Measurements from ENCODE around the gene ANGPTL5. TPM values are rescaled to one million over a fixed set of nuclear protein-coding genes. Genes with fewer than 3 reads are reported as not detected.

ANGPTL5 gene
- total RNA-seq, 1 experiment from 2014 or later, result not detected

DNA sequence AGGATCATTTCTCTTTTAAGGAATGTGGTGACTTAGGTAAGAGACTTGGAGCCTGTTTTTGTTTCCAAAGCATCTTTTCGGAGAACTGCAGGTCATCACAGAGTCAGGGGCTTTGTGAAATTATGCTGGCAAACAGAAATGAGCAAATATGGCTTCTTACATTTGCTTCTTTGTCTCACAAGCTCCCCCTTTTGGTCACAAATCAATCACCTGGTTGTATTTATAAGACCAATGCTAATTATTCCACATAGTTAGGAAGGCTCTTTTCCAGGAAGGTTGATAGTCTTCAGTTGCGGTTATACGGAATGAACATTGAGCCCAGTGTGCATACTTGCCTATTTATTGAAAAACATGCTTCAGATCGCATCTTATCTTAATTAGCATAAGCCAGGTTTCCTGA, 36.1 kb downstream of the ANGPTL5 start:
- Histone ChIP-seq H3K36me3 (ENCODE audit: insufficient read depth, low read length, poor library complexity, severe bottlenecking) (no peaks in the 10 kb centered on the region), H3K4me3 (ENCODE audit: low read depth, low read length, poor library complexity, severe bottlenecking) (no peak overlapping the region), H3K9me3 (ENCODE audit: low read depth, low read length, poor library complexity, severe bottlenecking) (no peaks in the 10 kb centered on the region), H3K27ac (ENCODE audit: low read depth, low read length, poor library complexity, severe bottlenecking) (no peak overlapping the region), H3K27me3 (replicated peaks; ENCODE audit: insufficient read depth, low read depth, low read length, poor library complexity) (peaks cover 3% of the 10 kb centered on the region), H3K4me1 (ENCODE audit: insufficient read depth, low read length, poor library complexity, severe bottlenecking) (no peaks in the 10 kb centered on the region)
- ChIA-PET POLR2A (ENCODE audit: low non-redundant PET) (no interaction called here), CTCF (interaction anchor here (0.6 to 1.1 kb wide), 4 partner anchors 12 to 434 kb away, joined by 3 to 4 read pairs (median 4); no protein-coding TSS in a partner anchor)
- no TSS peak for BruUV-seq (replicated peaks)
- intact Hi-C loops (cut with micrococcal nuclease; ENCODE audit: unreplicated experiment), result no loop called here
- no peak for TF ChIP-seq EZH2 (IDR thresholded peaks at IDR 0.05; ENCODE audit: borderline replicate concordance, low read depth, low read length, poor library complexity, severe bottlenecking)
- TF ChIP-seq, protein P1, sequence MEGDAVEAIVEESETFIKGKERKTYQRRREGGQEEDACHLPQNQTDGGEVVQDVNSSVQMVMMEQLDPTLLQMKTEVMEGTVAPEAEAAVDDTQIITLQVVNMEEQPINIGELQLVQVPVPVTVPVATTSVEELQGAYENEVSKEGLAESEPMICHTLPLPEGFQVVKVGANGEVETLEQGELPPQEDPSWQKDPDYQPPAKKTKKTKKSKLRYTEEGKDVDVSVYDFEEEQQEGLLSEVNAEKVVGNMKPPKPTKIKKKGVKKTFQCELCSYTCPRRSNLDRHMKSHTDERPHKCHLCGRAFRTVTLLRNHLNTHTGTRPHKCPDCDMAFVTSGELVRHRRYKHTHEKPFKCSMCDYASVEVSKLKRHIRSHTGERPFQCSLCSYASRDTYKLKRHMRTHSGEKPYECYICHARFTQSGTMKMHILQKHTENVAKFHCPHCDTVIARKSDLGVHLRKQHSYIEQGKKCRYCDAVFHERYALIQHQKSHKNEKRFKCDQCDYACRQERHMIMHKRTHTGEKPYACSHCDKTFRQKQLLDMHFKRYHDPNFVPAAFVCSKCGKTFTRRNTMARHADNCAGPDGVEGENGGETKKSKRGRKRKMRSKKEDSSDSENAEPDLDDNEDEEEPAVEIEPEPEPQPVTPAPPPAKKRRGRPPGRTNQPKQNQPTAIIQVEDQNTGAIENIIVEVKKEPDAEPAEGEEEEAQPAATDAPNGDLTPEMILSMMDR (conservative IDR thresholded peaks at IDR 0.05; ENCODE audit: low read depth, low read length), result peak; percentile 66
- peak; percentile 72 for DNase-seq (ENCODE audit: low spot score)

DNA sequence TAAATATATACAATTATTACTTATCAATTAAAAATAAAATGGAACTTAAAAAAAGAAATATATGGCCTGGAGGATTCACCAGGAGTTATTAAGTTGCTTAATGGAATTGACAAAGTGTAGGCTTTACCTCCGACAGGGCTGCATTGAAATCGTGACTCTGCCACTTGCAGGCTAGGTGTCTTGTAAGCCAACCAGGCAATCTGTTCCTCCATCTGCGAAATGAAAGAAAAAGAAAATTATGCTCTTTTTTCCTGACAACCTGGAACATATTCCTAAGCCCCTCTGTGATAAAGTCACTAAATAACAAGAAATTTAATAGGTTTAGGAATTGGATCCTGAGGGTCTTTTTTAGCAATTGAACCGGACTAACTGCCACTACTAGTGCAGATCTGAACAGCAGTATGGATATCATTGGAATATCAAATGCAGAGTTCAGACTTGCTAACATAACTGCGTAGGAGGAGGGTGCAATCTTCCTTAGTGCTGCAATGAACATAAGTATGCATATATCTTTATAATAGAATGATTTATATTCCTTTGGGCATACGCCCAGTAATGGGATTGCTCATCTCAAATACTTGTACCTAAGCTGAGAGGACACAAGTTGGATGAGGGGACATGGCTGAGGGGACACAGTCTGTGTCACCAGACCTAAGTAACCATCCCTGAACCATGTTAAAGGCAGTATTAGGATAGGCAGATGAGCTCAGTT, 44.0 kb downstream of the ANGPTL5 start:
- BruUV-seq (replicated peaks), result no TSS peak
- POLR2A ChIA-PET (ENCODE audit: low non-redundant PET), result no interaction called here

DNA sequence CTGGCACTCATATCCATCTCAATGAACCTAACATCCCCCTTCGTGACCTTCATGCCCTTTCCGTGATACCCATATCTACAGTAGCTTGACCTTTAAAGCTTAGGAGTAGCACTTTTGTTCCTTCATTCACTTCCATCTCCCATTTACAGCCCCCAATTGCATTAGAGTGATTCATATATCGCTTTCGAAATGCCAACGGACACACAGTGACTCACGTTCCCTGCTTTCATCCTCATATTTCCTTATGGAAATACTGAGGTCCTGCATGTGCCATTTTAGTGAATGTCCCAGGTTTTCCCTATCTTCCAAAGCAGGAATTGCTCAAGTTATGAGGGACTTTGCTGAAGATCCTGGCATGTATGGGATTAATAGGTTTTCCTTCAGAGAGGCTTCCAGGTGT, 45.8 kb downstream of the ANGPTL5 start:
- no peak for TF ChIP-seq EZH2 (IDR thresholded peaks at IDR 0.05; ENCODE audit: borderline replicate concordance, low read depth, low read length, poor library complexity, severe bottlenecking)
- TF ChIP-seq, protein P1 (conservative IDR thresholded peaks at IDR 0.05; ENCODE audit: low read depth, low read length), result no peak
- Histone ChIP-seq H3K27ac (ENCODE audit: low read depth, low read length, poor library complexity, severe bottlenecking) (no peak overlapping the region), H3K9me3 (ENCODE audit: low read depth, low read length, poor library complexity, severe bottlenecking) (no peaks in the 10 kb centered on the region), H3K4me1 (ENCODE audit: insufficient read depth, low read length, poor library complexity, severe bottlenecking) (peaks cover 8% of the 10 kb centered on the region), H3K36me3 (ENCODE audit: insufficient read depth, low read length, poor library complexity, severe bottlenecking) (no peaks in the 10 kb centered on the region), H3K4me3 (ENCODE audit: low read depth, low read length, poor library complexity, severe bottlenecking) (no peak overlapping the region), H3K27me3 (replicated peaks; ENCODE audit: insufficient read depth, low read depth, low read length, poor library complexity) (no peaks in the 10 kb centered on the region)
- ChIA-PET POLR2A (ENCODE audit: low non-redundant PET) (no interaction called here), CTCF (no interaction called here)
- BruUV-seq (replicated peaks), result no TSS peak
- DNase-seq (ENCODE audit: low spot score), result no peak
- intact Hi-C loops (cut with micrococcal nuclease; ENCODE audit: unreplicated experiment), result no loop called here

More for the DNA sequence above, 44.0 kb downstream of the ANGPTL5 start:
- TF ChIP-seq, protein P1 (conservative IDR thresholded peaks at IDR 0.05; ENCODE audit: low read depth, low read length), result no peak
- no peak for TF ChIP-seq EZH2 (IDR thresholded peaks at IDR 0.05; ENCODE audit: borderline replicate concordance, low read depth, low read length, poor library complexity, severe bottlenecking)
- H3K36me3 ChIP-seq (ENCODE audit: insufficient read depth, low read length, poor library complexity, severe bottlenecking), result no peaks in the 10 kb centered on the region
- H3K27me3 ChIP-seq (replicated peaks; ENCODE audit: insufficient read depth, low read depth, low read length, poor library complexity), result no peaks in the 10 kb centered on the region
- peaks cover 8% of the 10 kb centered on the region for H3K4me1 ChIP-seq (ENCODE audit: insufficient read depth, low read length, poor library complexity, severe bottlenecking)
- DNase-seq (ENCODE audit: low spot score), result peak; percentile 36
- H3K27ac ChIP-seq (ENCODE audit: low read depth, low read length, poor library complexity, severe bottlenecking), result no peak overlapping the region
- intact Hi-C loops (cut with micrococcal nuclease; ENCODE audit: unreplicated experiment), result no loop called here
- CTCF ChIA-PET, result interaction anchor here (0.6 kb wide), 1 partner anchor 169 kb away, joined by 6 read pairs; no protein-coding TSS in a partner anchor
- no peaks in the 10 kb centered on the region for H3K9me3 ChIP-seq (ENCODE audit: low read depth, low read length, poor library complexity, severe bottlenecking)
- no peak overlapping the region for H3K4me3 ChIP-seq (ENCODE audit: low read depth, low read length, poor library complexity, severe bottlenecking)

Measured in A673 (cell line).